ENCODE results near the gene DCP1B. TPM values are rescaled to one million over a fixed set of nuclear protein-coding genes. Genes with fewer than 3 reads are reported as not detected.

DCP1B gene
- polyA plus RNA-seq, 1 donor from 2014 or later, result 12.5 TPM

DNA sequence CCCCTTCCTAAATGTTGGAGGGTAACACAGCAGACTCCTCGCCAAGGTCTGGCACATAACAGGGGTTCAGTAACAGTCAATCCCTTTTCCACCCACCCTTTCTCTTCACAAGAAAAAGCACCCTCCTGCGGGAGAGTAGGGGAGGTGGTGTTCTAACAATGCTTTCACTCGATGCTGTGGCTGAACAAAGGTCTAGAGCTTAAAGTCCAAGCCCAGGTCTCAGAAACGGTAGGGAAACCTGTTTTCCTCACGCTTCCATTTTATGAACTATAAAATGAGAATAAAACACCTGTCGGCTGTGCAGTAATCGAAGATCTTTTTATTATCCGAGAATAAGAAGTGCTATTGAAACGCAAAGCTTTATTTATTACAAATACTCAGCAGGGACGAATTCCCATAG lies 64.9 kb downstream of the DCP1B start (continued):
- TF ChIP-seq EZH2 (IDR thresholded peaks at IDR 0.05; ENCODE audit: borderline replicate concordance, insufficient read depth, low read length, poor library complexity, severe bottlenecking) (no peak), EP300 (conservative IDR thresholded peaks at IDR 0.05; ENCODE audit: poor library complexity, severe bottlenecking) (no peak)

GRCh38 chr12:1937481-1938224 lies 66.6 kb downstream of the DCP1B start:
- Histone ChIP-seq H4K20me1 (ENCODE audit: insufficient read depth) (no peaks in the 10 kb centered on the region), H3K9ac (ENCODE audit: low read length) (no peak overlapping the region), H3K27ac (ENCODE audit: low read length) (no peak overlapping the region), H3F3A (ENCODE audit: insufficient read depth, low read length, poor library complexity, severe bottlenecking) (no peaks in the 10 kb centered on the region), H3K36me3 (ENCODE audit: insufficient read depth, low read length) (no peaks in the 10 kb centered on the region), H3K9me3 (ENCODE audit: low read length) (no peaks in the 10 kb centered on the region), H3K9me2 (ENCODE audit: insufficient read depth, low read length) (no peaks in the 10 kb centered on the region), H2AFZ (ENCODE audit: low read depth, low read length) (no peak overlapping the region), H3K79me2 (replicated peaks; ENCODE audit: insufficient read depth, low read length) (no peaks in the 10 kb centered on the region), H3K27me3 (ENCODE audit: insufficient read depth, low read depth, low read length) (no peaks in the 10 kb centered on the region), H3K4me3 (ENCODE audit: low read length) (no peak overlapping the region), H3K4me2 (ENCODE audit: low read length) (no peak overlapping the region)
- TF ChIP-seq REST (IDR thresholded peaks at IDR 0.05; ENCODE audit: borderline replicate concordance) (no peak), MXI1 (conservative IDR thresholded peaks at IDR 0.05; ENCODE audit: poor library complexity, severe bottlenecking) (no peak), EP300 (conservative IDR thresholded peaks at IDR 0.05; ENCODE audit: poor library complexity, severe bottlenecking) (no peak), RAD21 (conservative IDR thresholded peaks at IDR 0.05) (no peak), SMC3 (conservative IDR thresholded peaks at IDR 0.05; ENCODE audit: poor library complexity) (no peak), POLR2AphosphoS5 (IDR thresholded peaks at IDR 0.05) (no peak), TAF1 (IDR thresholded peaks at IDR 0.05; ENCODE audit: low read depth) (no peak), EZH2 (IDR thresholded peaks at IDR 0.05; ENCODE audit: borderline replicate concordance, insufficient read depth, low read length, poor library complexity, severe bottlenecking) (no peak)
- TF ChIP-seq, protein P1, sequence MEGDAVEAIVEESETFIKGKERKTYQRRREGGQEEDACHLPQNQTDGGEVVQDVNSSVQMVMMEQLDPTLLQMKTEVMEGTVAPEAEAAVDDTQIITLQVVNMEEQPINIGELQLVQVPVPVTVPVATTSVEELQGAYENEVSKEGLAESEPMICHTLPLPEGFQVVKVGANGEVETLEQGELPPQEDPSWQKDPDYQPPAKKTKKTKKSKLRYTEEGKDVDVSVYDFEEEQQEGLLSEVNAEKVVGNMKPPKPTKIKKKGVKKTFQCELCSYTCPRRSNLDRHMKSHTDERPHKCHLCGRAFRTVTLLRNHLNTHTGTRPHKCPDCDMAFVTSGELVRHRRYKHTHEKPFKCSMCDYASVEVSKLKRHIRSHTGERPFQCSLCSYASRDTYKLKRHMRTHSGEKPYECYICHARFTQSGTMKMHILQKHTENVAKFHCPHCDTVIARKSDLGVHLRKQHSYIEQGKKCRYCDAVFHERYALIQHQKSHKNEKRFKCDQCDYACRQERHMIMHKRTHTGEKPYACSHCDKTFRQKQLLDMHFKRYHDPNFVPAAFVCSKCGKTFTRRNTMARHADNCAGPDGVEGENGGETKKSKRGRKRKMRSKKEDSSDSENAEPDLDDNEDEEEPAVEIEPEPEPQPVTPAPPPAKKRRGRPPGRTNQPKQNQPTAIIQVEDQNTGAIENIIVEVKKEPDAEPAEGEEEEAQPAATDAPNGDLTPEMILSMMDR (IDR thresholded peaks at IDR 0.05; ENCODE audit: poor library complexity, severe bottlenecking), result no peak

Data from neural cell (in vitro differentiated cells).